HEK293 (cell line): Measurements from ENCODE around the gene FLNA.

Experiments used
- CTCF ChIA-PET: fragments of 350-600 bp; formaldehyde crosslinking; extraction: SDS; loops from one replicate; lab custom pipeline; 2021; ENCODE audit warnings: antibody characterized with exemption; lab: Yijun Ruan, JAX
- POLR2A ChIA-PET: fragments of 300-600 bp; formaldehyde crosslinking; extraction: SDS; loops from one replicate; lab custom pipeline; 2020; ENCODE audit warnings: antibody characterized with exemption, inconsistent platforms; lab: Yijun Ruan, JAX
- H3K27ac ChIP-seq: fragments of 200-500 bp; sonication (Bioruptor generic); 2 replicates; pipeline ENCODE4 v1.5.1; 2014; ENCODE audit warnings: low read depth, low read length, control low read depth, inconsistent platforms; ENCODE audit errors: extremely low read depth
- H3K36me3 ChIP-seq, 2 experiments: fragments of 200-500 bp in 1 of 2; sonication (Bioruptor generic) in 1 of 2; 1 replicate in 1 of 2; 2 replicates in 1 of 2; pipeline ENCODE4 v1.5.1; 2014 to 2017; ENCODE audit warnings: inconsistent platforms in 2 of 2, low read length in 2 of 2; ENCODE audit not compliant: control insufficient read depth in 2 of 2, insufficient read depth in 1 of 2
- H3K4me1 ChIP-seq: fragments of 200-500 bp; sonication (Bioruptor generic); 2 replicates; pipeline ENCODE4 v1.5.1; 2014; ENCODE audit warnings: mild to moderate bottlenecking, low read length, inconsistent platforms; ENCODE audit not compliant: control insufficient read depth, insufficient read depth
- H3K4me3 ChIP-seq: 2 replicates; pipeline ENCODE4 v1.5.1; 2011; ENCODE audit warnings: low read depth, mild to moderate bottlenecking, control low read depth, low read length, moderate library complexity
- H3K9me3 ChIP-seq: fragments of 200-500 bp; sonication (Bioruptor generic); 2 replicates; pipeline ENCODE4 v1.5.1; 2014; ENCODE audit warnings: low read depth, low read length, inconsistent platforms; ENCODE audit not compliant: control insufficient read depth, insufficient read depth
- BCL11A ChIP-seq: fragments of 450-650 bp; formaldehyde crosslinking; IDR thresholded peaks from 2 replicates; pipeline ENCODE4 v1.5.1; 2016; ENCODE audit warnings: low read depth, missing biosample characterization, missing genetic modification characterization
- BCL6B ChIP-seq: fragments of 450-650 bp; formaldehyde crosslinking; IDR thresholded peaks from 2 replicates; pipeline ENCODE4 v1.5.1; 2017; ENCODE audit warnings: missing biosample characterization, missing genetic modification characterization
- MEIS1 ChIP-seq: sonication (generic); formaldehyde crosslinking; IDR thresholded peaks from 2 replicates; pipeline ENCODE4 v1.8.1; 2022; ENCODE audit warnings: missing genetic modification reagents, mild to moderate bottlenecking, borderline replicate concordance
- YY2 ChIP-seq: fragments of 450-650 bp; formaldehyde crosslinking; IDR thresholded peaks from 2 replicates; pipeline ENCODE4 v1.5.1; 2016; ENCODE audit warnings: missing biosample characterization, missing genetic modification characterization
- ZBTB17 ChIP-seq: fragments of 450-650 bp; formaldehyde crosslinking; IDR thresholded peaks from 2 replicates; pipeline ENCODE4 v1.5.1; 2016; ENCODE audit warnings: missing biosample characterization, missing genetic modification characterization
- ZBTB20 ChIP-seq: fragments of 450-650 bp; formaldehyde crosslinking; IDR thresholded peaks from 2 replicates; pipeline ENCODE4 v1.5.1; 2016; ENCODE audit warnings: missing biosample characterization, missing genetic modification characterization
- ZBTB48 ChIP-seq: fragments of 450-650 bp; formaldehyde crosslinking; IDR thresholded peaks from 2 replicates; pipeline ENCODE4 v1.5.1; 2016; ENCODE audit warnings: missing biosample characterization, missing genetic modification characterization
- ZNF114 ChIP-seq: fragments of 450-650 bp; formaldehyde crosslinking; IDR thresholded peaks from 2 replicates; pipeline ENCODE4 v1.5.0; 2017; ENCODE audit warnings: missing biosample characterization, missing genetic modification characterization
- ZNF175 ChIP-seq: fragments of 450-650 bp; formaldehyde crosslinking; IDR thresholded peaks from 2 replicates; pipeline ENCODE4 v1.5.1; 2016; ENCODE audit warnings: missing biosample characterization, missing genetic modification characterization
- ZNF266 ChIP-seq: fragments of 450-650 bp; formaldehyde crosslinking; IDR thresholded peaks from 2 replicates; pipeline ENCODE4 v1.5.1; 2016; ENCODE audit warnings: missing biosample characterization, missing genetic modification characterization, low read depth
- ZNF341 ChIP-seq: fragments of 450-650 bp; formaldehyde crosslinking; IDR thresholded peaks from 2 replicates; pipeline ENCODE4; 2016; ENCODE audit warnings: low read depth, missing biosample characterization, missing genetic modification characterization
- ZNF366 ChIP-seq: fragments of 450-650 bp; formaldehyde crosslinking; conservative IDR thresholded peaks from 2 replicates; pipeline ENCODE4 v1.5.1; 2016; ENCODE audit warnings: missing biosample characterization, missing genetic modification characterization
- ZNF37A ChIP-seq: fragments of 450-650 bp; IDR thresholded peaks from 2 replicates; pipeline ENCODE4 v1.5.1; 2018; ENCODE audit warnings: missing biosample characterization, missing genetic modification characterization
- ZNF544 ChIP-seq: fragments of 450-650 bp; formaldehyde crosslinking; IDR thresholded peaks from 2 replicates; pipeline ENCODE4 v1.5.0; 2017; ENCODE audit warnings: missing biosample characterization, missing genetic modification characterization
- ZNF549 ChIP-seq: fragments of 450-650 bp; IDR thresholded peaks from 2 replicates; pipeline ENCODE4 v1.5.1; 2018; ENCODE audit warnings: missing biosample characterization, missing genetic modification characterization, mild to moderate bottlenecking, inconsistent platforms, moderate library complexity
- ZNF561 ChIP-seq: fragments of 450-650 bp; IDR thresholded peaks from 2 replicates; pipeline ENCODE4 v1.5.1; 2018; ENCODE audit warnings: missing biosample characterization, missing genetic modification characterization, borderline replicate concordance
- ZNF585B ChIP-seq: fragments of 450-650 bp; formaldehyde crosslinking; IDR thresholded peaks from 2 replicates; pipeline ENCODE4 v1.5.1; 2016; ENCODE audit warnings: missing biosample characterization, missing genetic modification characterization
- ZNF600 ChIP-seq: fragments of 450-650 bp; formaldehyde crosslinking; IDR thresholded peaks from 2 replicates; pipeline ENCODE4 v1.5.1; 2016; ENCODE audit warnings: missing biosample characterization, missing genetic modification characterization
- ZNF639 ChIP-seq: fragments of 450-650 bp; formaldehyde crosslinking; IDR thresholded peaks from 2 replicates; pipeline ENCODE4 v1.5.1; 2016; ENCODE audit warnings: missing biosample characterization, missing genetic modification characterization
- ZNF747 ChIP-seq: fragments of 450-650 bp; formaldehyde crosslinking; IDR thresholded peaks from 2 replicates; pipeline ENCODE4 v1.5.1; 2016; ENCODE audit warnings: missing biosample characterization, missing genetic modification characterization
- ZNF776 ChIP-seq: fragments of 450-650 bp; formaldehyde crosslinking; IDR thresholded peaks from 2 replicates; pipeline ENCODE4 v1.5.0; 2017; ENCODE audit warnings: missing biosample characterization, missing genetic modification characterization, borderline replicate concordance
- ZNF837 ChIP-seq: fragments of 450-650 bp; formaldehyde crosslinking; IDR thresholded peaks from 2 replicates; pipeline ENCODE4 v1.5.1; 2016; ENCODE audit warnings: missing biosample characterization, missing genetic modification characterization

Gene FLNA

GRCh38 chrX:154329294-154329693, 45.1 kb downstream of the FLNA start:
- no peak for TF ChIP-seq ZNF639 (tag by site-specific recombination)
- TF ChIP-seq YY2 (tag by site-specific recombination), result no peak
- TF ChIP-seq ZBTB20 (tag by site-specific recombination), result no peak
- peak; percentile 20; the same call in 1 of the 2 replicates for TF ChIP-seq ZNF341
- TF ChIP-seq ZNF747 (tag by site-specific recombination), result no peak
- TF ChIP-seq ZNF561 (tag by site-specific recombination), result no peak
- no peak for TF ChIP-seq ZNF175 (tag by site-specific recombination)
- TF ChIP-seq ZBTB17 (tag by site-specific recombination), result peak; percentile 54
- no peak for TF ChIP-seq ZNF114 (tag by site-specific recombination)
- no peak for TF ChIP-seq ZNF549 (tag by site-specific recombination)
- no peak for TF ChIP-seq ZNF776 (tag by site-specific recombination)
- ChIA-PET POLR2A (interaction anchor here (1.2 kb wide), 1 partner anchor 358 kb away, joined by 5 read pairs; the partner anchor contains the start of gene HCFC1), CTCF (interaction anchor here (3.3 kb wide), 1 partner anchor 21 kb away, joined by 13 read pairs; no protein-coding TSS in a partner anchor)
- H3K4me3 ChIP-seq, result no peak overlapping the region
- H3K27ac ChIP-seq, result no peak overlapping the region
- H3K9me3 ChIP-seq, result no peaks in the 10 kb centered on the region
- no peaks in the 10 kb centered on the region for H3K36me3 ChIP-seq
- H3K4me1 ChIP-seq, result peaks cover 16% of the 10 kb centered on the region

- no peak overlapping the region for H3K27ac ChIP-seq
- H3K9me3 ChIP-seq, result no peaks in the 10 kb centered on the region
- no peak overlapping the region for H3K4me3 ChIP-seq
- H3K4me1 ChIP-seq, result peaks cover 18% of the 10 kb centered on the region
- POLR2A ChIA-PET, result interaction anchor here (1.2 kb wide), 1 partner anchor 357 kb away, joined by 5 read pairs; the partner anchor contains the start of gene HCFC1
- no peak for TF ChIP-seq ZNF37A (tag by site-specific recombination)
- TF ChIP-seq ZBTB48, result no peak
- no peak for TF ChIP-seq BCL6B
- TF ChIP-seq ZNF544 (tag by site-specific recombination), result no peak
- no peak for TF ChIP-seq ZNF175 (tag by site-specific recombination)
- TF ChIP-seq ZNF747 (tag by site-specific recombination), result no peak
- no peak for TF ChIP-seq ZNF837 (tag by site-specific recombination)
- no peak for TF ChIP-seq ZNF366
- TF ChIP-seq ZNF585B (tag by site-specific recombination), result no peak
- TF ChIP-seq MEIS1 (CRISPR knock-in tag), result no peak
- TF ChIP-seq BCL11A (tag by site-specific recombination), result no peak
- TF ChIP-seq ZNF266 (tag by site-specific recombination), result no peak
- TF ChIP-seq ZNF600 (tag by site-specific recombination), result no peak
- H3K36me3 ChIP-seq, result no peaks in the 10 kb centered on the region
- CTCF ChIA-PET, result interaction anchor here (3.3 kb wide), 1 partner anchor 21 kb away, joined by 13 read pairs; no protein-coding TSS in a partner anchor
These were observed 45.8 kb downstream of the FLNA start for GRCh38 chrX:154328646-154329045.
